Measurements from ENCODE around the gene KLHL15. TPM values are rescaled to one million over a fixed set of nuclear protein-coding genes. Genes with fewer than 3 reads are reported as not detected.
A peak's percentile ranks its signal among the peaks of the same experiment; 100 is the strongest.

Gene KLHL15
- total and polyA plus RNA-seq, 9 donors, result 3.7 to 19.2 (median 12.6) TPM

GRCh38 chrX:24030597-24030996, 3.6 kb upstream of the KLHL15 start:
- WGBS, 3 donors, result 33 to 41% (median 38%) methylated on average over 5 of the region's 5 CpGs
- no peaks in the 10 kb centered on the region for H3K4me1 ChIP-seq (ENCODE audit: insufficient read depth)
- TF ChIP-seq CTCF (IDR thresholded peaks at IDR 0.05), result no peak
- TF ChIP-seq POLR2A (IDR thresholded peaks at IDR 0.05), result no peak
- TF ChIP-seq EP300 (IDR thresholded peaks at IDR 0.05), result no peak
- DNase-seq, result no peak
- no peaks in the 10 kb centered on the region for H3K27me3 ChIP-seq
- no peak overlapping the region for H3K4me3 ChIP-seq
- H3K9me3 ChIP-seq, result no peaks in the 10 kb centered on the region
- no peaks in the 10 kb centered on the region for H3K36me3 ChIP-seq
- no peak overlapping the region for H3K27ac ChIP-seq
- intact Hi-C loops (cut with DNase I), result no loop called here

- Histone ChIP-seq H3K4me3 (no peak overlapping the region), H3K9me3 (no peaks in the 10 kb centered on the region), H3K36me3 (no peaks in the 10 kb centered on the region), H3K27me3 (no peaks in the 10 kb centered on the region), H3K27ac (no peak overlapping the region), H3K4me1 (ENCODE audit: insufficient read depth) (no peaks in the 10 kb centered on the region)
- TF ChIP-seq EP300 (IDR thresholded peaks at IDR 0.05), result no peak
- no peak for TF ChIP-seq CTCF (IDR thresholded peaks at IDR 0.05)
- TF ChIP-seq POLR2A (IDR thresholded peaks at IDR 0.05), result no peak
- intact Hi-C loops (cut with DNase I), result loop anchor here in 1 of 4 donors (10.0 kb wide), 1 partner anchor 123 kb away; the partner anchor contains the start of genes APOO and CXorf58
- no peak for DNase-seq
- 81 to 88% (median 84%) methylated on average over 6 of the region's 6 CpGs for WGBS, 3 donors
These were observed 999 bp upstream of the KLHL15 start for GRCh38 chrX:24027985-24028384.

GRCh38 chrX:24026432-24026831, 554 bp downstream of the KLHL15 start:
- intact Hi-C loops (cut with DNase I), result loop anchor here in 1 of 4 donors (10.0 kb wide), 1 partner anchor 122 kb away; the partner anchor contains the start of genes APOO and CXorf58
- Histone ChIP-seq H3K36me3 (no peaks in the 10 kb centered on the region), H3K9me3 (no peaks in the 10 kb centered on the region), H3K4me1 (ENCODE audit: insufficient read depth) (no peaks in the 10 kb centered on the region), H3K4me3 (peak overlapping the region; percentile 65), H3K27me3 (no peaks in the 10 kb centered on the region), H3K27ac (peak overlapping the region in 1 of 2 donors; percentile 90)
- TF ChIP-seq EP300 (IDR thresholded peaks at IDR 0.05), result no peak
- TF ChIP-seq CTCF (IDR thresholded peaks at IDR 0.05), result no peak
- 28 to 40% (median 36%) methylated on average over 13 of the region's 13 CpGs for WGBS, 3 donors
- no peak for DNase-seq

- H3K4me3 ChIP-seq, result peak overlapping the region; percentile 65
- no peaks in the 10 kb centered on the region for H3K27me3 ChIP-seq
- no peaks in the 10 kb centered on the region for H3K36me3 ChIP-seq
- H3K4me1 ChIP-seq (ENCODE audit: insufficient read depth), result no peaks in the 10 kb centered on the region
- H3K27ac ChIP-seq, result peak overlapping the region; percentile 88 to 90
- intact Hi-C loops (cut with DNase I), result loop anchor here in 1 of 4 donors (10.0 kb wide), 1 partner anchor 121 kb away; the partner anchor contains the start of genes APOO and CXorf58
- TF ChIP-seq POLR2A (IDR thresholded peaks at IDR 0.05) (peak; percentile 32), EP300 (IDR thresholded peaks at IDR 0.05) (no peak), CTCF (IDR thresholded peaks at IDR 0.05) (no peak)
- peak in 1 of 5 donors; percentile 65 for DNase-seq
- WGBS, 3 donors, result 25 to 41% (median 26%) methylated on average over 20 to 46 of the region's 46 CpGs
- H3K9me3 ChIP-seq, result no peaks in the 10 kb centered on the region
These were observed 1.1 kb downstream of the KLHL15 start for GRCh38 chrX:24025741-24026403.
